Mesenchymal stem cell (in vitro differentiated cells and primary cell): ENCODE measurements around the gene COL23A1.

Source experiments
- DNase-seq: peaks from one replicate; pipeline ENCODE4 v3.0.0-alpha.2; 2013
- H2AFZ ChIP-seq: one replicate; pipeline ENCODE4 v1.6.1; 2013; ENCODE audit warnings: low read depth, mild to moderate bottlenecking, control low read depth, inconsistent platforms, low read length, moderate library complexity
- H2AK5ac ChIP-seq: 2 replicates; pipeline ENCODE4 v1.6.1; 2013; ENCODE audit warnings: low read length, moderate library complexity, mild to moderate bottlenecking, inconsistent platforms; ENCODE audit not compliant: severe bottlenecking
- H2BK120ac ChIP-seq: one replicate; pipeline ENCODE4 v1.6.1; 2013; ENCODE audit warnings: low read depth, mild to moderate bottlenecking, inconsistent platforms, low read length, moderate library complexity
- H2BK12ac ChIP-seq, 2 experiments: one replicate each; pipeline ENCODE4 v1.6.1; 2013; ENCODE audit warnings: inconsistent platforms in 2 of 2, low read length in 2 of 2, mild to moderate bottlenecking in 2 of 2, moderate library complexity in 2 of 2, control low read depth in 1 of 2
- H2BK15ac ChIP-seq: one replicate; pipeline ENCODE4 v1.6.1; 2013; ENCODE audit warnings: mild to moderate bottlenecking, low read depth, inconsistent platforms; ENCODE audit not compliant: poor library complexity, severe bottlenecking
- H2BK5ac ChIP-seq: 2 replicates; pipeline ENCODE4 v1.6.1; 2013; ENCODE audit warnings: low read depth, mild to moderate bottlenecking, low read length, control low read depth, inconsistent platforms; ENCODE audit not compliant: poor library complexity, severe bottlenecking
- H3K14ac ChIP-seq, 2 experiments: one replicate each; pipeline ENCODE4 v1.6.1; 2013; ENCODE audit warnings: inconsistent platforms in 2 of 2, low read length in 2 of 2, control low read depth in 1 of 2, mild to moderate bottlenecking in 1 of 2, moderate library complexity in 1 of 2
- H3K18ac ChIP-seq, 2 experiments: one replicate each; pipeline ENCODE4 v1.6.1; 2013; ENCODE audit warnings: inconsistent platforms in 2 of 2, low read length in 2 of 2, control low read depth in 1 of 2, low read depth in 1 of 2, mild to moderate bottlenecking in 1 of 2
- H3K23ac ChIP-seq, 2 experiments: one replicate each; pipeline ENCODE4 v1.6.1; 2013; ENCODE audit warnings: inconsistent platforms in 2 of 2, low read length in 2 of 2, mild to moderate bottlenecking in 2 of 2, moderate library complexity in 2 of 2, control low read depth in 1 of 2
- H3K27ac ChIP-seq: 2 replicates; pipeline ENCODE4 v1.5.1; 2013; ENCODE audit warnings: mild to moderate bottlenecking, moderate library complexity, low read length, control low read depth, inconsistent platforms; ENCODE audit not compliant: poor library complexity, severe bottlenecking
- H3K27me3 ChIP-seq, 2 experiments: 2 replicates each; pipeline versions ENCODE4 v1.6.1 to v1.7.0; 2013; ENCODE audit warnings: low read length in 2 of 2, mild to moderate bottlenecking in 2 of 2, moderate library complexity in 2 of 2, control low read depth in 1 of 2, inconsistent platforms in 1 of 2; ENCODE audit not compliant: control insufficient read depth in 1 of 2, insufficient read depth in 1 of 2
- H3K36me3 ChIP-seq, 2 experiments: 2 replicates each; pipeline versions ENCODE4 v1.6.1 to v1.7.0; 2013; ENCODE audit warnings: low read length in 2 of 2, control low read depth in 1 of 2, inconsistent platforms in 1 of 2, low read depth in 1 of 2, mild to moderate bottlenecking in 1 of 2; ENCODE audit not compliant: insufficient read depth in 2 of 2, control insufficient read depth in 1 of 2
- H3K4ac ChIP-seq, 2 experiments: one replicate each; pipeline ENCODE4 v1.6.1; 2013; ENCODE audit warnings: inconsistent platforms in 2 of 2, low read length in 2 of 2, mild to moderate bottlenecking in 2 of 2, moderate library complexity in 2 of 2, control low read depth in 1 of 2, low read depth in 1 of 2
- H3K4me1 ChIP-seq: 2 replicates; pipeline ENCODE4 v1.6.1; 2013; ENCODE audit warnings: low read depth, low read length, control low read depth; ENCODE audit not compliant: control insufficient read depth, insufficient read depth
- H3K4me2 ChIP-seq: 2 replicates; pipeline ENCODE4 v1.6.1; 2013; ENCODE audit warnings: low read length, mild to moderate bottlenecking, inconsistent platforms; ENCODE audit not compliant: poor library complexity, severe bottlenecking
- H3K4me3 ChIP-seq, 2 experiments: 2 replicates each; pipeline versions ENCODE4 v1.5.1 to v1.7.0; 2013; ENCODE audit warnings: low read length in 2 of 2, mild to moderate bottlenecking in 2 of 2, control low read depth in 1 of 2, low read depth in 1 of 2; ENCODE audit not compliant: insufficient read depth in 1 of 2
- H3K79me1 ChIP-seq: replicated peaks from 2 replicates; pipeline ENCODE4 v1.6.1; 2013; ENCODE audit warnings: mild to moderate bottlenecking, control low read depth, low read length, inconsistent platforms; ENCODE audit not compliant: poor library complexity, severe bottlenecking
- H3K9ac ChIP-seq: 2 replicates; pipeline ENCODE4 v1.7.0; 2013; ENCODE audit warnings: mild to moderate bottlenecking, low read length, moderate library complexity
- H3K9me3 ChIP-seq: 2 replicates; pipeline ENCODE4 v1.7.0; 2013; ENCODE audit warnings: mild to moderate bottlenecking, low read length; ENCODE audit not compliant: control insufficient read depth
- H4K8ac ChIP-seq: one replicate; pipeline ENCODE4 v1.6.1; 2013; ENCODE audit warnings: inconsistent platforms, mild to moderate bottlenecking, low read length, moderate library complexity
- H4K91ac ChIP-seq: one replicate; pipeline ENCODE4 v1.6.1; 2013; ENCODE audit warnings: mild to moderate bottlenecking, low read length, inconsistent platforms
- WGBS: methylation state at CpG from one replicate; pipeline ENCODE4 v1.1.7; 2013; ENCODE audit warnings: mixed read lengths; 5-methylcytosine and 5-hydroxymethylcytosine counted together

COL23A1 gene

GRCh38 chr5:178383301-178383918 lies 206.8 kb downstream of the COL23A1 start:
- Histone ChIP-seq H3K23ac (no peak overlapping the region), H3K18ac (no peak overlapping the region), H3K4me1 (no peaks in the 10 kb centered on the region), H3K14ac (no peak overlapping the region), H2BK5ac (no peak overlapping the region), H2BK12ac (no peak overlapping the region), H3K4me2 (no peak overlapping the region), H3K4me3 (no peak overlapping the region), H2BK120ac (no peak overlapping the region), H3K9ac (no peak overlapping the region), H2BK15ac (no peak overlapping the region), H3K36me3 (no peaks in the 10 kb centered on the region), H4K8ac (no peak overlapping the region), H3K27me3 (peaks cover 0 to 55% of the 10 kb centered on the region in 2 experiments), H3K27ac (no peak overlapping the region), H2AFZ (no peak overlapping the region), H3K9me3 (no peaks in the 10 kb centered on the region), H3K79me1 (no peaks in the 10 kb centered on the region), H2AK5ac (no peak overlapping the region), H3K4ac (no peak overlapping the region), H4K91ac (no peak overlapping the region)
- DNase-seq, result no peak
- WGBS, result 87% methylated on average over 13 of the region's 13 CpGs

GRCh38 chr5:178382754-178383164 lies 207.4 kb downstream of the COL23A1 start:
- Histone ChIP-seq H2BK5ac (no peak overlapping the region), H3K27ac (no peak overlapping the region), H3K27me3 (peaks cover 0 to 50% of the 10 kb centered on the region in 2 experiments), H3K4me2 (no peak overlapping the region), H3K4me3 (no peak overlapping the region), H3K4me1 (no peaks in the 10 kb centered on the region), H3K23ac (no peak overlapping the region), H3K9ac (no peak overlapping the region), H2BK12ac (no peak overlapping the region), H3K18ac (no peak overlapping the region), H3K79me1 (no peaks in the 10 kb centered on the region), H3K9me3 (no peaks in the 10 kb centered on the region), H3K36me3 (no peaks in the 10 kb centered on the region), H4K91ac (no peak overlapping the region), H3K4ac (no peak overlapping the region), H3K14ac (no peak overlapping the region), H2AK5ac (no peak overlapping the region), H2BK120ac (no peak overlapping the region), H2AFZ (no peak overlapping the region), H2BK15ac (no peak overlapping the region), H4K8ac (no peak overlapping the region)
- no peak for DNase-seq
- WGBS, result 84% methylated on average over 8 of the region's 8 CpGs

- no peak overlapping the region for H4K8ac ChIP-seq
Measured at GRCh38 chr5:178381921-178382695, 208.1 kb downstream of the COL23A1 start.

GRCh38 chr5:178381206-178381605 lies 209.0 kb downstream of the COL23A1 start:
- Histone ChIP-seq H2AK5ac (no peak overlapping the region), H2BK5ac (no peak overlapping the region), H3K4me3 (no peak overlapping the region), H3K23ac (no peak overlapping the region), H2BK120ac (no peak overlapping the region), H3K27ac (no peak overlapping the region), H3K4me2 (no peak overlapping the region), H3K9me3 (no peaks in the 10 kb centered on the region), H2AFZ (no peak overlapping the region), H4K8ac (no peak overlapping the region), H3K14ac (no peak overlapping the region), H3K18ac (no peak overlapping the region), H3K9ac (no peak overlapping the region), H3K79me1 (no peaks in the 10 kb centered on the region), H3K27me3 (peaks cover 0 to 40% of the 10 kb centered on the region in 2 experiments), H3K4ac (no peak overlapping the region), H4K91ac (no peak overlapping the region), H3K36me3 (no peaks in the 10 kb centered on the region), H2BK12ac (no peak overlapping the region), H2BK15ac (no peak overlapping the region), H3K4me1 (no peaks in the 10 kb centered on the region)
- no peak for DNase-seq
- 93% methylated on average over 8 of the region's 8 CpGs for WGBS

More at GRCh38 chr5:178381921-178382695, 208.1 kb downstream of the COL23A1 start:
- no peak overlapping the region for H3K23ac ChIP-seq
- H2BK5ac ChIP-seq, result no peak overlapping the region
- H3K18ac ChIP-seq, result no peak overlapping the region
- no peak overlapping the region for H3K4me3 ChIP-seq
- no peak overlapping the region for H2BK12ac ChIP-seq
- H2BK120ac ChIP-seq, result no peak overlapping the region
- no peak overlapping the region for H3K9ac ChIP-seq
- WGBS, result 91% methylated on average over 17 of the region's 17 CpGs
- H3K36me3 ChIP-seq, result no peaks in the 10 kb centered on the region
- H3K4ac ChIP-seq, result no peak overlapping the region
- no peak overlapping the region for H2AFZ ChIP-seq
- peaks cover 0 to 44% of the 10 kb centered on the region in 2 experiments for H3K27me3 ChIP-seq
- H3K4me1 ChIP-seq, result no peaks in the 10 kb centered on the region
- H2AK5ac ChIP-seq, result no peak overlapping the region
- no peak overlapping the region for H4K91ac ChIP-seq
- no peak overlapping the region for H3K4me2 ChIP-seq
- no peak overlapping the region for H2BK15ac ChIP-seq
- no peak overlapping the region for H3K14ac ChIP-seq
- no peak overlapping the region for H3K27ac ChIP-seq
- H3K9me3 ChIP-seq, result no peaks in the 10 kb centered on the region
- no peak for DNase-seq
- no peaks in the 10 kb centered on the region for H3K79me1 ChIP-seq
